NCI-H748 (cell line): ENCODE measurements around the gene COTL1.
"Not testable (repeated sequence)": the region's sequence is repeated elsewhere in the genome, so short reads cannot be mapped to it uniquely, and the experiment has no call there.

Source experiments
- DNase-seq: peaks from one replicate; lab custom pipeline; 2025; ENCODE audit not compliant: unreplicated experiment; lab: John Stamatoyannopoulos, UW

Gene COTL1

GRCh38 chr16:84535408-84535807 is 82.5 kb downstream of the COTL1 start:
- no peak for DNase-seq

GRCh38 chr16:84534815-84535214 is 83.1 kb downstream of the COTL1 start:
- no peak for DNase-seq

- no peak for DNase-seq
These were observed 84.9 kb downstream of the COTL1 start for GRCh38 chr16:84532855-84533486.

- no peak for DNase-seq
These were observed 85.6 kb downstream of the COTL1 start for GRCh38 chr16:84532291-84532724.

- no peak for DNase-seq
These were observed 86.2 kb downstream of the COTL1 start for GRCh38 chr16:84531671-84532111.

GRCh38 chr16:84530590-84530989 is 87.3 kb downstream of the COTL1 start:
- DNase-seq, result no peak

- no peak for DNase-seq
These were observed 88.3 kb downstream of the COTL1 start for GRCh38 chr16:84529607-84530006.

- DNase-seq, result no peak
These were observed 89.6 kb downstream of the COTL1 start for GRCh38 chr16:84528322-84528721.

GRCh38 chr16:84527532-84528269 is 90.2 kb downstream of the COTL1 start:
- no peak for DNase-seq

GRCh38 chr16:84526794-84527531 is 90.9 kb downstream of the COTL1 start:
- no peak for DNase-seq

- not testable (repeated sequence) for DNase-seq
These were observed 92.8 kb downstream of the COTL1 start for GRCh38 chr16:84524941-84525581.

GRCh38 chr16:84524346-84524920 is 93.4 kb downstream of the COTL1 start:
- no peak for DNase-seq

GRCh38 chr16:84521497-84521770 is 96.4 kb downstream of the COTL1 start:
- DNase-seq, result no peak

- peak; percentile 99 for DNase-seq
These were observed 97.0 kb downstream of the COTL1 start for GRCh38 chr16:84520725-84521496.

GRCh38 chr16:84519855-84520254 is 98.0 kb downstream of the COTL1 start:
- peak; percentile 45 for DNase-seq

- peak; percentile 90 for DNase-seq
These were observed 99.0 kb downstream of the COTL1 start for GRCh38 chr16:84518804-84519341.

GRCh38 chr16:84518220-84518619 is 99.7 kb downstream of the COTL1 start:
- DNase-seq, result not testable (repeated sequence)

GRCh38 chr16:84517366-84517765 is 100.5 kb downstream of the COTL1 start:
- no peak for DNase-seq
